HuH-7 (cell line): ENCODE results near the gene PDE6G.

ENCODE experiments used
- DNase-seq: peaks from one replicate; pipeline ENCODE4 v3.0.0; 2011; ENCODE audit warnings: low spot score

PDE6G gene

GRCh38 chr17:81662002-81662401, 5.7 kb upstream of the PDE6G start:
- no peak for DNase-seq

- DNase-seq, result no peak
These were observed 4.1 kb upstream of the PDE6G start for GRCh38 chr17:81660441-81660840.

GRCh38 chr17:81659038-81659437, 2.7 kb upstream of the PDE6G start:
- DNase-seq, result no peak

- DNase-seq, result no peak
These were observed 493 bp upstream of the PDE6G start for GRCh38 chr17:81656835-81657234.

GRCh38 chr17:81655378-81656117, 794 bp downstream of the PDE6G start:
- DNase-seq, result no peak

GRCh38 chr17:81652906-81653771, 3.2 kb downstream of the PDE6G start:
- DNase-seq, result no peak

GRCh38 chr17:81651692-81652091, 4.7 kb downstream of the PDE6G start:
- no peak for DNase-seq

- DNase-seq, result no peak
These were observed 5.4 kb downstream of the PDE6G start for GRCh38 chr17:81650951-81651350.

- no peak for DNase-seq
These were observed 7.6 kb downstream of the PDE6G start for GRCh38 chr17:81648707-81649085.

- DNase-seq, result no peak
These were observed 8.2 kb downstream of the PDE6G start for GRCh38 chr17:81648013-81648706.

- no peak for DNase-seq
These were observed 8.7 kb downstream of the PDE6G start for GRCh38 chr17:81647640-81648012.

- no peak for DNase-seq
These were observed 9.3 kb downstream of the PDE6G start for GRCh38 chr17:81646869-81647600.

- DNase-seq, result no peak
These were observed 11.1 kb downstream of the PDE6G start for GRCh38 chr17:81644976-81645952.

- no peak for DNase-seq
These were observed 11.8 kb downstream of the PDE6G start for GRCh38 chr17:81644496-81644895.

- no peak for DNase-seq
These were observed 14.4 kb downstream of the PDE6G start for GRCh38 chr17:81641825-81642489.

GRCh38 chr17:81640011-81640410, 16.3 kb downstream of the PDE6G start:
- no peak for DNase-seq

GRCh38 chr17:81638683-81639082, 17.7 kb downstream of the PDE6G start:
- no peak for DNase-seq

- DNase-seq, result peak; percentile 99
These were observed 19.6 kb downstream of the PDE6G start, which contains the start of the genes NPLOC4 and TSPAN10 for GRCh38 chr17:81636505-81637288. TSS of gene NPLOC4 (minus strand) at chr17:81637112. CDS start at chr17:81636930, 182 bp downstream. TSS of gene TSPAN10 (plus strand) at chr17:81637196. CDS start at chr17:81642413, 5,217 bp downstream.

GRCh38 chr17:81635973-81636504, 20.3 kb downstream of the PDE6G start:
- DNase-seq, result no peak
